Skeletal muscle tissue (tissue), 4 donors: Measurements from ENCODE around the gene PCLAF. TPM values are rescaled to one million over a fixed set of nuclear protein-coding genes. Genes with fewer than 3 reads are reported as not detected.
"Not testable (repeated sequence)": the region's sequence is repeated elsewhere in the genome, so short reads cannot be mapped to it uniquely, and the experiment has no call there.

ENCODE experiments used
- H3K27ac ChIP-seq: one replicate; pipeline ENCODE4 v1.7.0; 2013; ENCODE audit warnings: mild to moderate bottlenecking, low read depth, low read length, inconsistent platforms
- H3K27me3 ChIP-seq, 3 donors: one replicate each; pipeline ENCODE4 v1.7.0; 2013; ENCODE audit warnings: low read length in 3 of 3; ENCODE audit not compliant: control insufficient read depth in 3 of 3, insufficient read depth in 3 of 3
- H3K36me3 ChIP-seq, 3 donors: one replicate each; pipeline ENCODE4 v1.7.0; 2013; ENCODE audit warnings: low read length in 3 of 3; ENCODE audit not compliant: control insufficient read depth in 3 of 3, insufficient read depth in 3 of 3
- H3K4me1 ChIP-seq, 3 donors: one replicate each; pipeline ENCODE4 v1.7.0; 2013; ENCODE audit warnings: low read length in 3 of 3, mild to moderate bottlenecking in 3 of 3; ENCODE audit not compliant: control insufficient read depth in 3 of 3, insufficient read depth in 3 of 3
- H3K4me3 ChIP-seq, 3 donors: one replicate each; pipeline ENCODE4 v1.7.0; 2013; ENCODE audit warnings: low read length in 3 of 3
- H3K9ac ChIP-seq, 3 donors: one replicate each; pipeline ENCODE4 v1.7.0; 2013; ENCODE audit warnings: low read length in 3 of 3, mild to moderate bottlenecking in 3 of 3, moderate library complexity in 2 of 3, low read depth in 1 of 3
- H3K9me3 ChIP-seq, 3 donors: one replicate each; pipeline ENCODE4 v1.7.0; 2013; ENCODE audit warnings: low read length in 3 of 3; ENCODE audit not compliant: control insufficient read depth in 3 of 3
- total RNA-seq: library from RNA; depleted of rRNA; stranded (reverse); fragments of >200 nt; gene quantifications from one replicate; pipeline ENCODE4 v1.2.3, GENCODE V29; 2014
- donor health status: Osteomylitis.

PCLAF gene
- total RNA-seq, 1 donor from 2014 or later, result 12.0 TPM

- Histone ChIP-seq H3K27ac (no peak overlapping the region), H3K36me3 (no peaks in the 10 kb centered on the region), H3K27me3 (no peaks in the 10 kb centered on the region), H3K4me1 (no peaks in the 10 kb centered on the region), H3K9me3 (no peaks in the 10 kb centered on the region), H3K9ac (no peak overlapping the region), H3K4me3 (no peak overlapping the region)
Observed at GRCh38 chr15:64373360-64373759, 7.9 kb downstream of the PCLAF start.

DNA sequence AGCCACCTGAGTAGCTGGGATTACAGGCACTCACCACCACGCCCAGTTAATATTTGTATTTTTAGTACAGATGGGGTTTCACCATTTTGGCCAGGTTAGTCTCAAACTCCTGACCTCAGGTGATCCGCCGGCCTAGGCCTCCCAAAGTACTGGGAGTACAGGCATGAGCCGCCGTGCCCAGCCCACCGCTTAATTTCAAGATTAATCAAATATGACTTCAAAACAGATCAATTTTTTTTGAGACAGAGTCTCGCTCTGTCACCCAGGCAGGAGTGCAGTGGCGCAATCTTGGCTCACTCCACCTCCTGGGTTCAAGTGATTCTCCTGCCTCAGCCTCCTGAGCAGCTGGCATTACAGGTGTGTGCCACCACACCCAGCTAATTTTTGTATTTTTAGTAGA lies 9.9 kb downstream of the PCLAF start:
- H3K4me1 ChIP-seq, result not testable (repeated sequence)

DNA sequence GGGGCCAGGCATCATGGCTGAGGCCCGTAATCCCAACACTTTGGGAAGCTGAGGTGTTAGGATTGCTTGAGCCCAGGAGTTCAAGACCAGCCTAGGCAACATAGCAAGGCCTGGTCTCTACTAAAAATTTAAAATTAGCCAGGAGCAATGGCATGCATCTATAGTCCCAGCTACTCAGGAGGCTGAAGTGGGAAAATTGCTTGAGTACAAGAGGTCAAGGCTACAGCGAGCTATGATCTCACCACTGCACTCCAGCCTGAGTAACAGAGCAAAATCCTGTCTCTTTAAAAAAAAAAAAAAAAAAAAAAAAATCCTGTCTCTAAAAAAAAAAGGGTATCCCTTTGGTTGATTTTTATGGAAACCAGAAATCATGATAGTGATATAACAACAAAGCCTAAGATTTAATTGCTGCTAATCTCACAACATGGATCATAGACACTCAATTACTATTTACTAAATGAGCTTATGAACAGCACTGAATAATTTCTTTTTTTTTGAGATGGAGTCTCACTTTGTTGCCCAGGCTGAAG lies 12.1 kb downstream of the PCLAF start:
- Histone ChIP-seq H3K9ac (no peak overlapping the region), H3K27me3 (no peaks in the 10 kb centered on the region), H3K9me3 (no peaks in the 10 kb centered on the region), H3K36me3 (no peaks in the 10 kb centered on the region), H3K4me3 (no peak overlapping the region), H3K27ac (no peak overlapping the region), H3K4me1 (no peaks in the 10 kb centered on the region)

More for the DNA sequence above, 9.9 kb downstream of the PCLAF start:
- not testable (repeated sequence) for H3K36me3 ChIP-seq, H3K27ac ChIP-seq, H3K4me3 ChIP-seq, H3K27me3 ChIP-seq, H3K9ac ChIP-seq, H3K9me3 ChIP-seq

GRCh38 chr15:64361259-64361658 lies 20.0 kb downstream of the PCLAF start:
- no peak overlapping the region for H3K9ac ChIP-seq
- H3K4me3 ChIP-seq, result no peak overlapping the region
- no peak overlapping the region for H3K27ac ChIP-seq
- no peaks in the 10 kb centered on the region for H3K27me3 ChIP-seq
- H3K36me3 ChIP-seq, result no peaks in the 10 kb centered on the region
- H3K4me1 ChIP-seq, result peaks cover 4 to 6% (median 5%) of the 10 kb centered on the region in 3 donors
- no peaks in the 10 kb centered on the region for H3K9me3 ChIP-seq

GRCh38 chr15:64356710-64357040 lies 24.6 kb downstream of the PCLAF start:
- H3K27ac ChIP-seq, result peak overlapping the region; percentile 50
- H3K36me3 ChIP-seq, result no peaks in the 10 kb centered on the region
- H3K9ac ChIP-seq, result peak overlapping the region; percentile 77 to 90 (median 89)
- H3K9me3 ChIP-seq, result no peaks in the 10 kb centered on the region
- H3K4me3 ChIP-seq, result peak overlapping the region; percentile 73 to 98 (median 97)
- H3K27me3 ChIP-seq, result no peaks in the 10 kb centered on the region
- H3K4me1 ChIP-seq, result peaks cover 9 to 15% (median 12%) of the 10 kb centered on the region in 3 donors

- no peaks in the 10 kb centered on the region for H3K9me3 ChIP-seq
Observed at GRCh38 chr15:64355944-64356709, 25.1 kb downstream of the PCLAF start, which contains the start of gene CSNK1G1. Gene CSNK1G1 (minus strand): TSS chr15:64356173. CDS start chr15:64300499, 55,674 bp downstream.

DNA sequence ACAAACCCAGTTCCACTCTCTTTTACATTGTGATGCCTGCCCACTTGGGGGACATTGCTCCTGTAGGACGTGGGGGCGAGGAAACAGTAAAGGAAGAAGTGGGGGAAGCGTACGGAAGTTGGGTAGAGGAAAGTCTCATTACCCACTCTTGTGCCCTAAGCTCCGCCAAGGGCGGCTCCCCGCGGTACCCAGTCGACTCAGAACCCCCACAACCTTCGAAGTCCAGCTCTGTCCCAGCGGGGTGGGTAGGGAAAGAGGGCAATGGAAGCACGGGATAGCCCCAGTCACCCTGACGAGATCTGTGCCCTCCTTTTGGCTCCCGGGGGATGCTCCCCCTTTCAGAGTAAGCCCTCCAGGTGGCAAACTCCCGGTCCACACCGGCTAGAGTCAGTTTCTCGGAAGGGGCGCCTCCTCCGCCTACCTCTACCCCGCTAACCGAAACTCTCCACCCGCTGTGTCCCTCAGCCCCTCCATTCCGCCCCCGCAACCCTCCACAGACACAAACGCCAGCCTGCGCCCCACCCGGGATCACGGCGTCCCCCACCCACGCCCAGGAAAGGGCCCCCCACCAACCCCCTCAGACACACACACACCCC lies 25.8 kb downstream of the PCLAF start:
- Histone ChIP-seq H3K36me3 (no peaks in the 10 kb centered on the region), H3K27ac (peak overlapping the region; percentile 71), H3K9me3 (no peaks in the 10 kb centered on the region), H3K9ac (peak overlapping the region; percentile 84 to 90 (median 89)), H3K4me3 (peak overlapping the region; percentile 73 to 98 (median 97)), H3K4me1 (peaks cover 9 to 15% (median 12%) of the 10 kb centered on the region in 3 donors), H3K27me3 (no peaks in the 10 kb centered on the region)

More at GRCh38 chr15:64355944-64356709, 25.1 kb downstream of the PCLAF start, which contains the start of gene CSNK1G1:
- no peaks in the 10 kb centered on the region for H3K36me3 ChIP-seq
- peak within 1 kb of the TSS; percentile 84 to 90 (median 89) for H3K9ac ChIP-seq
- no peaks in the 10 kb centered on the region for H3K27me3 ChIP-seq
- H3K4me1 ChIP-seq, result peaks cover 9 to 15% (median 12%) of the 10 kb centered on the region in 3 donors
- H3K27ac ChIP-seq, result peak within 1 kb of the TSS; percentile 71
- H3K4me3 ChIP-seq, result peak within 1 kb of the TSS; percentile 73 to 98 (median 97)

DNA sequence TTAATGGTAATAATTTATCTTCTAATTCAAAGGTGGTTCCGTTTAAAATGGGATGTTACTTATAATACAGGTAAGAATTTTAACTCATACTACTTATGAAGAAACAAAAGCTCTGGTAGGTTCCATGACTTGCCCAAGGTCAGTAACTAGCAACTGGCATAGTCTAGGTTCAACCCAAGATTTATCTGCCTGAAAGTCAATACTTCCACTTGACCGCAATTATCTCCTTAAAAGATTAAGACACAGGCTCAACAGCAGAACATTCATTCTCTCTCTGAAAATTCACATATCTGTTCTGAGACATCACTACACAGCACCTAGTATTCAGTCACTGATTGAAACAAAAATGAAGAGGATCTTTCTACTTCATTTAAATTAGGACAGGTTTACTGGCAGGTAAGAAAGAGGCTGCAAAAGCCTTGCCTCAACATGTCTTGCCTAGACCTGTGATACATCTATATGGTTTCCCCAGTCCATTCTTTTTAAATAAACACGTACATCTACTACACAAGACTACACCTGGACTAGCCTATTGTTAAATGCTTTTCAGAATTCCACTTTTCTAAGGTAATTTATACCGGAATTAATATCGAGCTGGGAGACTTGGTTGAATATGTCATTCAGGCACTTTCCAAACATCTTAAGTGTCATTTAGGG lies 26.4 kb downstream of the PCLAF start:
- Histone ChIP-seq H3K9ac (peak overlapping the region; percentile 84 to 90 (median 89)), H3K27ac (peak overlapping the region; percentile 71), H3K4me3 (peak overlapping the region; percentile 73 to 98 (median 97)), H3K4me1 (peaks cover 9 to 15% (median 12%) of the 10 kb centered on the region in 3 donors), H3K36me3 (no peaks in the 10 kb centered on the region), H3K9me3 (no peaks in the 10 kb centered on the region), H3K27me3 (no peaks in the 10 kb centered on the region)

DNA sequence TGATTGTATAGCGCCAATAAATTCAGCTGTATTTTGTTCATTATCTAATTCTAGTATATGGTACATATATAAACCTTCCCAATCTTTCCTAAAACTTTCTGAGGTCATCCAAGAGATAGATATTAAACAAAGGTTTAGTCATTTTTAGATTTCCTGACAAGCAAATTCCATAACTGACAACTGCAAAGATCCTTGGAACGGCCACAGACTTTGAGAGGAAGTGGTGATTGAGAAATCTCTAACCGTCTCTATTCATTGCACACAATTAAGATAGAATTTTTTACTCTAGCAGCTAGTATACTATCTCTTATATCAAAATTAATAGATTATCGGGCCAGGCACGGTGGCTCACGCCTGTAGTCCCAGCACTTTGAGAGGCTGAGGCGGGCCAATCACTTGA lies 30.0 kb downstream of the PCLAF start:
- no peak overlapping the region for H3K27ac ChIP-seq
- no peak overlapping the region for H3K9ac ChIP-seq
- H3K4me3 ChIP-seq, result no peak overlapping the region
- no peaks in the 10 kb centered on the region for H3K36me3 ChIP-seq
- no peaks in the 10 kb centered on the region for H3K27me3 ChIP-seq
- no peaks in the 10 kb centered on the region for H3K9me3 ChIP-seq
- peaks cover 7 to 9% (median 8%) of the 10 kb centered on the region in 3 donors for H3K4me1 ChIP-seq
